ENCODE data around the gene PCBP3. TPM values are rescaled to one million over a fixed set of nuclear protein-coding genes. Genes with fewer than 3 reads are reported as not detected.
"Not testable (repeated sequence)": the region's sequence is repeated elsewhere in the genome, so short reads cannot be mapped to it uniquely, and the experiment has no call there.

PCBP3 gene
- total and polyA plus RNA-seq, 10 of the 15 experiments (the other 5 are each of a cell fraction or from before 2014, with no cell fraction given), result 0.09 to 1.3 (median 0.46) TPM; not detected in 3

GRCh38 chr21:45895778-45896370 is 252.3 kb downstream of the PCBP3 start (continued):
- no peak for TF ChIP-seq CEBPZ (IDR thresholded peaks at IDR 0.05; ENCODE audit: low read depth, low read length)
- TF ChIP-seq FOXM1 (IDR thresholded peaks at IDR 0.05; ENCODE audit: low read depth, low read length), result no peak
- TF ChIP-seq SRF (IDR thresholded peaks at IDR 0.05; ENCODE audit: low read depth in 2 of 2, low read length in 2 of 2), result no peak
- no peak for TF ChIP-seq ZBTB11 (CRISPR knock-in tag; IDR thresholded peaks at IDR 0.05)
- TF ChIP-seq STAT3 (IDR thresholded peaks at IDR 0.05; ENCODE audit: low read depth, low read length), result no peak
- TF ChIP-seq STAT1 (conservative IDR thresholded peaks at IDR 0.05), result no peak
- TF ChIP-seq E4F1 (IDR thresholded peaks at IDR 0.05; ENCODE audit: borderline replicate concordance, partially characterized antibody), result no peak
- TF ChIP-seq NRF1 (conservative IDR thresholded peaks at IDR 0.05; ENCODE audit: low read depth, low read length), result no peak

GRCh38 chr21:45896431-45896830 is 252.9 kb downstream of the PCBP3 start:
- H3K4me1 ChIP-seq (ENCODE audit: control insufficient read depth, insufficient read depth, low read length); H3K9me3 ChIP-seq (replicated peaks; ENCODE audit: control insufficient read depth, insufficient read depth, low read length); H3K4me3 ChIP-seq; CTCF ChIA-PET; H3K4me2 ChIP-seq (ENCODE audit: control insufficient read depth, insufficient read depth); H3K9ac ChIP-seq (ENCODE audit: control insufficient read depth, insufficient read depth, low read length); H2AFZ ChIP-seq (ENCODE audit: control insufficient read depth, low read depth, low read length); H3K79me2 ChIP-seq (ENCODE audit: control insufficient read depth, insufficient read depth, low read length); SMC1A ChIA-PET (ENCODE audit: uncharacterized antibody, unreplicated experiment); in situ Hi-C loops (cut with MboI); DNase-seq (ENCODE audit: low read depth, low spot score); H4K20me1 ChIP-seq (ENCODE audit: control insufficient read depth, insufficient read depth); intact Hi-C loops (cut with micrococcal nuclease; ENCODE audit: unreplicated experiment); FAIRE-seq; H3K27ac ChIP-seq (ENCODE audit: control insufficient read depth, insufficient read depth); RAD21 ChIA-PET (ENCODE audit: unreplicated experiment); BruUV-seq (replicated peaks); POLR2A ChIA-PET; ATAC-seq; H3K27me3 ChIP-seq (replicated peaks in 1 of 2; ENCODE audit: control insufficient read depth in 2 of 2, insufficient read depth in 2 of 2, low read length in 1 of 2); H3K36me3 ChIP-seq (ENCODE audit: control insufficient read depth in 2 of 2, insufficient read depth in 2 of 2, low read length in 1 of 2): not testable (repeated sequence)
- WGBS (ENCODE audit: insufficient coverage, insufficient replicate concordance, low lambda C conversion rate, missing lambda C conversion rate), result 68% methylated on average over 18 of the region's 18 CpGs

All from GM12878 (cell line).